Right lung (tissue), 5 donors: ENCODE results near the gene TIMM10B. TPM values are rescaled to one million over a fixed set of nuclear protein-coding genes. Genes with fewer than 3 reads are reported as not detected.
"Not testable (repeated sequence)": the region's sequence is repeated elsewhere in the genome, so short reads cannot be mapped to it uniquely, and the experiment has no call there.

ENCODE experiments used
- DNase-seq, 2 donors: peaks; one replicate each; pipeline ENCODE4 v3.0.0-alpha.2; 2013
- polyA plus RNA-seq, 5 donors: library from polyadenylated mRNA; unstranded; fragments of 120-200 nt; gene quantifications; one replicate each; pipeline versions ENCODE4 v1.2.1 to v1.2.3, GENCODE V29; 2013; ENCODE audit warnings: inconsistent platforms in 1 of 5, low replicate concordance in 1 of 5; ENCODE audit not compliant: insufficient read length in 5 of 5, insufficient read depth in 1 of 5

Gene TIMM10B
- polyA plus RNA-seq, 5 donors, result 27.2 to 33.0 (median 29.8) TPM

DNA sequence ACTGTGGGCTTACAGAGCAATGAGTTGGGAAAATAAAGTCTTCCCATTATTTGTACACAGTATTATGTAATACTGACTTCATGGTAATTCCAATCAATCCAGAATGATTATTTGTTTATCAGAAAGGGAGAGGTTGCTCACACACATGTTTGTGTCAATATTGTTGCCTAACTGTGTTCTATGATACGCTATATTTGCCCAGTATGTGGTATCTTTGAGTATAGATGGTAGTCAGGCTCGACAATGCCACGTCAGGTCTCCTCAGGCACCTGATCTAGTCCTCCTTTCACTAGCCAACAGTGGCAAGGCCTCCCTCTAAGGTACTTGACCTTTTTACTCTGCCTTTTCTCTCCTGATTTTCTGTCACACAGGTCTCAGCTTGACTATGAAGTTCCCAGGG, 21.1 kb downstream of the TIMM10B start:
- no peak for DNase-seq

- DNase-seq, result no peak
These were observed 22.9 kb downstream of the TIMM10B start for GRCh38 chr11:6504166-6504565.

DNA sequence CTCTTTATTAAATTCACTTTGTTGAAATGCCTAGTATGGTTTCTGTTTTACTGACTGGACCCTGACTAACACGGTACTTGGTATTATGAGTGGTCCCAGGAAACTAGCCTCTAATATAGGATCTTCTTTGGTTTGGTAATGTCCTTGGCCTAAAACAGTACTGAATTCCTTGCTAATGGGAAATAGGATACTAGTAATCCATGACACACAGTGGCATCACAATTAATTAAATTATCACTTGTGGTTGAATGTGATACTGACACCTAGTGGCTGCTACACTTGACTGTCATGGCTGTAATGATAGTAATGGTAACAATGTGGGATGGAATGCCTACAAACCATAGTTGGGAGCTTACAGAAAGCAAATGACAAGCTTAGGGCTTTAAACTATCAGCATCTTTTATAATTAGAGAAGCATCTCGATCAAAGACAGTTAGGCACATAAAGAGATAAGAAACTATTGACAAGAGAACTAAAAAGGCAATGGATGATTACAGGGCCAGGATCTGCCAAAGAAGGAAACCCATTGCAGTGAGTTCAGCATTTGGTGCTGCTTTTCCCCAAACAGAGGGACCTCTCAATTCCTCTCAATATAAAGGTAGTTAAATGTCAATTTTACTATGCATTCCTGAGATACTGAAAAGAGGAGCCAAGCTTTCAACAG, 24.4 kb downstream of the TIMM10B start:
- peak; percentile 12 to 18 for DNase-seq

GRCh38 chr11:6516865-6517264, 35.6 kb downstream of the TIMM10B start:
- DNase-seq, result no peak

GRCh38 chr11:6520265-6520664, 39.0 kb downstream of the TIMM10B start:
- DNase-seq, result no peak

DNA sequence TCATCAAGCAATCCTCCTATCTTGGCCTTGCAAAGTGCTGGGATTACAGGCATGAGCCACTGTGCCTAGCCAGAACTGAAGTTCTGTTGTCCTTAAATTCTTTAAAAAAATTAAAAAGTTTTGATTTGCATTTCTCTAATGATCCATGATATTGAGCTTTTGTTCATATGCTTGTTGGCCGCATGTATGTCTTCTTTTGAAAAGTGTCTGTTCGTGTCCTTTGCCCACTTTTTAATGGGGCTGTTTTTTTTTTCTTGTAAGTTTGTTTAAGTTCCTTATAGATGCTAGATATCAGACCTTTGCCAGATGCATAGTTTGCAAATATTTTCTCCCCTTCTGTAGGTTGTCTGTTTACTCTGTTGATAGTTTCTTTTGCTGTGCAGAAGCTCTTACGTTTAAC, 40.6 kb downstream of the TIMM10B start:
- DNase-seq, result not testable (repeated sequence)

DNA sequence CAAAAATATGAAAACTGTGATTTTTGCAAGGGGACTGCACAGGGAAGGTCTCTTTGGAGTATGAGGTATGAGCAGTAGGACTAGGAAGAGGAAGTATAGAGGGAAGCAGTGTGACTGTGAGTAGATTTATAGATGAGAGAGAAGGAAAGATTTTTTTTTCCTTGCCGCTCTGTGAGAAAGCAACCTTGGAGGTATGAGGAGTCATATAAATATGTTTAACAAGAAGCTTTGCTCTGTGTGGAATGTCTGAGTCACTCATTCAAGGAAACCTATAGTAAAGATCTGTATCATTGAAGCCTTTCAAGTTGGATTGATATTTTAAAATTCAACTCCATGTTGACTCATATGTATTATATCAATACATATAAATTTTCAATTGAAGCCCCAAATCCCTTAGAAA, 42.0 kb downstream of the TIMM10B start:
- no peak for DNase-seq

- DNase-seq, result no peak
These were observed 45.3 kb downstream of the TIMM10B start for GRCh38 chr11:6526411-6527135.

- no peak for DNase-seq
These were observed 48.0 kb downstream of the TIMM10B start for GRCh38 chr11:6529266-6529665.

DNA sequence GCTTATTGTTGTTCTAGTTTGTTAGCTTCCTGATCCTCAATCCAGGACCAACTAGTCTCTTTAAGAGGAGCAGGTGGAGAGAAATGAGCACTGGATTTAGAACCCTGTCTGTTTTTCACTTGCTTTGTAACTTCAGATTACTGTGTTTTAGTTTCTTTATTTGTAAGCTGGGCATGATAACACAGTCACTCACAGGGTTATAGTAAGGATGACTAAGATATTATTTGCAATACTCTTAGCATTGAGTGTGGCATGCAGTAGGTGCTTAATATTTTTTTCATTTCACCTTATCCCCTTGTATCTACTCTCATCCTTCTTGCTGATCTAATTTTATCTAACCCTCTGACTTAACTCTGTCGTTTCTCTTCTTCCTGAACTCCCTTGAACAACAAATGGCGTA, 49.5 kb downstream of the TIMM10B start:
- DNase-seq, result no peak

DNA sequence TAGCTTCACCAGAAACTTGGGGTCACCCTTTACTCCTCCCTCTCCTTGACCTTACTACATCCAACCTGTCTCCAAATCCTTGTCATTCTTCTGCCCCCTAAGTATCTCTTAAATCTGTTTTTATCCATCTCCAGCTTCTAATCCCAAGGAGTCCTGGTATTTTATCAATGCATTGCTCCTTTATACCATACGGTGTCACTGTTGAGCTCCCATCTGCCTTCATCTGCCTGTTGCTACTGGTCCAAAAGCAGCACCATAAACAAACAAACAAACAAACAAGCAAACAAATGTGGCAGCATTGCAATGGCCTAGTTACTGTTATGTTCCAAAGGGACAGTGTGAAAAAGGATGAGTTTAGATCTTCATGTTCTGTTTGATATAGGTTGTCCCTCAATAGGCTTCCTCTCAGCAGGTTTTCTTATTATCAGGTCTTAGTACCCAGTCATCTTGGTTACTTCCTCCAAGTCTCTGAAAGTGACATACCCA, 50.0 kb downstream of the TIMM10B start:
- peak; percentile 36 to 68 for DNase-seq

Other genes starting within 250 kb of the TIMM10B start
- gene FHIP1B, start 246.9 kb upstream of the TIMM10B start, polyA plus RNA-seq, result 10 to 100 TPM; 45.8 to 65.5 (median 60.2) TPM
- gene CNGA4, start 242.4 kb upstream of the TIMM10B start, polyA plus RNA-seq, result 1 to 10 TPM; 1.2 to 1.9 (median 1.5) TPM
- gene CCKBR, start 221.7 kb upstream of the TIMM10B start, polyA plus RNA-seq, result under 1 TPM; 0.18 to 0.31 (median 0.25) TPM
- gene CAVIN3, start 161.0 kb upstream of the TIMM10B start, polyA plus RNA-seq, result 10 to 100 TPM; 16.1 to 53.1 (median 23.8) TPM
- 10 to 100 TPM; 18.7 to 28.7 (median 22.0) TPM for gene SMPD1, start 91.0 kb upstream of the TIMM10B start, polyA plus RNA-seq
- gene APBB1, start 62.4 kb upstream of the TIMM10B start, polyA plus RNA-seq, result 10 to 100 TPM; 37.6 to 47.4 (median 44.0) TPM
- 1 to 10 TPM; 5.3 to 8.8 (median 8.7) TPM for gene HPX, start 40.5 kb upstream of the TIMM10B start, polyA plus RNA-seq
- 10 to 100 TPM; 23.1 to 37.9 (median 27.7) TPM for gene TRIM3, start 7.6 kb upstream of the TIMM10B start, polyA plus RNA-seq
- 10 to 100 TPM; 63.9 to 76.8 (median 71.8) TPM for gene ARFIP2, start 170 bp upstream of the TIMM10B start, polyA plus RNA-seq
- gene DNHD1, start 15.8 kb downstream of the TIMM10B start, polyA plus RNA-seq, result 10 to 100 TPM; 11.2 to 19.3 (median 16.3) TPM
- 10 to 100 TPM; 20.2 to 24.9 (median 22.1) TPM for gene RRP8, start 122.1 kb downstream of the TIMM10B start, polyA plus RNA-seq
- 100 to 1,000 TPM; 144 to 159 (median 154) TPM for gene ILK, start 122.3 kb downstream of the TIMM10B start, polyA plus RNA-seq
- 10 to 100 TPM; 53.3 to 74.1 (median 60.9) TPM for gene TAF10, start 130.7 kb downstream of the TIMM10B start, polyA plus RNA-seq
- gene TPP1, start 137.9 kb downstream of the TIMM10B start, polyA plus RNA-seq, result 10 to 100 TPM; 57.7 to 75.5 (median 72.4) TPM
- gene DCHS1, start 174.3 kb downstream of the TIMM10B start, polyA plus RNA-seq, result 10 to 100 TPM; 27.5 to 41.3 (median 35.1) TPM
- gene MRPL17, start 201.8 kb downstream of the TIMM10B start, polyA plus RNA-seq, result 10 to 100 TPM; 50.8 to 70.8 (median 53.7) TPM